Measurements from ENCODE around the gene TSHR. TPM values are rescaled to one million over a fixed set of nuclear protein-coding genes. Genes with fewer than 3 reads are reported as not detected.

Gene TSHR
- total RNA-seq, 4 donors from 2014 or later = 0.84 TPM; not detected in 3

GRCh38 chr14:81087230-81087629 lies 131.8 kb downstream of the TSHR start:
- H3K4me3 ChIP-seq = no peak overlapping the region
- DNase-seq (ENCODE audit: low spot score in 2 of 2) = no peak
- H3K27ac ChIP-seq = no peak overlapping the region
- WGBS, 2 donors = 45 to 46% methylated on average over 3 of the region's 3 CpGs
- no peaks in the 10 kb centered on the region for H3K27me3 ChIP-seq
- TF ChIP-seq EP300 (IDR thresholded peaks at IDR 0.05) (no peak), POLR2A (IDR thresholded peaks at IDR 0.05) (no peak)
- TF ChIP-seq, protein P1, sequence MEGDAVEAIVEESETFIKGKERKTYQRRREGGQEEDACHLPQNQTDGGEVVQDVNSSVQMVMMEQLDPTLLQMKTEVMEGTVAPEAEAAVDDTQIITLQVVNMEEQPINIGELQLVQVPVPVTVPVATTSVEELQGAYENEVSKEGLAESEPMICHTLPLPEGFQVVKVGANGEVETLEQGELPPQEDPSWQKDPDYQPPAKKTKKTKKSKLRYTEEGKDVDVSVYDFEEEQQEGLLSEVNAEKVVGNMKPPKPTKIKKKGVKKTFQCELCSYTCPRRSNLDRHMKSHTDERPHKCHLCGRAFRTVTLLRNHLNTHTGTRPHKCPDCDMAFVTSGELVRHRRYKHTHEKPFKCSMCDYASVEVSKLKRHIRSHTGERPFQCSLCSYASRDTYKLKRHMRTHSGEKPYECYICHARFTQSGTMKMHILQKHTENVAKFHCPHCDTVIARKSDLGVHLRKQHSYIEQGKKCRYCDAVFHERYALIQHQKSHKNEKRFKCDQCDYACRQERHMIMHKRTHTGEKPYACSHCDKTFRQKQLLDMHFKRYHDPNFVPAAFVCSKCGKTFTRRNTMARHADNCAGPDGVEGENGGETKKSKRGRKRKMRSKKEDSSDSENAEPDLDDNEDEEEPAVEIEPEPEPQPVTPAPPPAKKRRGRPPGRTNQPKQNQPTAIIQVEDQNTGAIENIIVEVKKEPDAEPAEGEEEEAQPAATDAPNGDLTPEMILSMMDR (IDR thresholded peaks at IDR 0.05) = no peak
- no peaks in the 10 kb centered on the region for H3K36me3 ChIP-seq
- no peaks in the 10 kb centered on the region for H3K4me1 ChIP-seq
- no peaks in the 10 kb centered on the region for H3K9me3 ChIP-seq

- H3K36me3 ChIP-seq = no peaks in the 10 kb centered on the region
- no peak overlapping the region for H3K4me3 ChIP-seq
- H3K9me3 ChIP-seq = no peaks in the 10 kb centered on the region
- no peak for DNase-seq (ENCODE audit: low spot score in 2 of 2)
- no peaks in the 10 kb centered on the region for H3K4me1 ChIP-seq
- H3K27ac ChIP-seq = no peak overlapping the region
- no peaks in the 10 kb centered on the region for H3K27me3 ChIP-seq
- no peak for TF ChIP-seq POLR2A (IDR thresholded peaks at IDR 0.05)
Observed at GRCh38 chr14:81091139-81091538, 135.7 kb downstream of the TSHR start.

- 49 to 50% methylated on average over 1 of the region's 1 CpG for WGBS, 2 donors
- H3K36me3 ChIP-seq = no peaks in the 10 kb centered on the region
- no peak overlapping the region for H3K27ac ChIP-seq
- TF ChIP-seq POLR2A (IDR thresholded peaks at IDR 0.05) (no peak), EP300 (IDR thresholded peaks at IDR 0.05) (no peak)
- TF ChIP-seq, protein P1 (IDR thresholded peaks at IDR 0.05) = no peak
- no peaks in the 10 kb centered on the region for H3K9me3 ChIP-seq
- no peaks in the 10 kb centered on the region for H3K27me3 ChIP-seq
- no peak for DNase-seq (ENCODE audit: low spot score in 2 of 2)
- H3K4me1 ChIP-seq = no peaks in the 10 kb centered on the region
- no peak overlapping the region for H3K4me3 ChIP-seq
Observed at GRCh38 chr14:81091660-81092059, 136.2 kb downstream of the TSHR start.

DNA sequence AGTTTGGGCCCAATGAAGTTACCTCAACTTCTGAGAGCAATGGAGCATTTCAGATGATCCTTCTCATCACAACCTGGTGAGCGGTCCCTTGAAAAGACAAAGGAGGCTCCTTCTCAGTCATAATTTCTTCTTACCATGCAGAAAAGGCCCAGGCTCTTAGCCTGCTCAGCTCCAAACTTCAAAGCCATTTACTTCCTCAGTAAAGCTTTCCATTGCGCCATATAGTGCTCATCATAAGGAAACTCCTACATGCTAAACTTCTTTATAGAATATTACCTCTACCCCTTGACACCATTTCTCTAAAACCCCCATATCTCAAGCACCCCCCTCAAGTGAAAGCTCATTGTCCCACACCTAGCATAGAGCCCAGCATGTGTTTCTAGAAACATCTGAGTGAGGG lies 138.2 kb downstream of the TSHR start:
- no peak overlapping the region for H3K4me3 ChIP-seq
- DNase-seq (ENCODE audit: low spot score in 2 of 2) = no peak
- no peaks in the 10 kb centered on the region for H3K9me3 ChIP-seq
- H3K27ac ChIP-seq = no peak overlapping the region
- no peaks in the 10 kb centered on the region for H3K36me3 ChIP-seq
- WGBS, 2 donors = 92 to 94% methylated on average over 2 of the region's 2 CpGs
- TF ChIP-seq EP300 (IDR thresholded peaks at IDR 0.05) (no peak), POLR2A (IDR thresholded peaks at IDR 0.05) (no peak)
- TF ChIP-seq, protein P1 (IDR thresholded peaks at IDR 0.05) = no peak
- no peaks in the 10 kb centered on the region for H3K4me1 ChIP-seq
- H3K27me3 ChIP-seq = no peaks in the 10 kb centered on the region

- DNase-seq (ENCODE audit: low spot score in 2 of 2) = no peak
- 88 to 96% methylated on average over 2 of the region's 2 CpGs for WGBS, 2 donors
- no peak overlapping the region for H3K27ac ChIP-seq
- no peaks in the 10 kb centered on the region for H3K9me3 ChIP-seq
- no peaks in the 10 kb centered on the region for H3K4me1 ChIP-seq
- TF ChIP-seq, protein P1 (IDR thresholded peaks at IDR 0.05) = no peak
- TF ChIP-seq EP300 (IDR thresholded peaks at IDR 0.05) = no peak
- TF ChIP-seq POLR2A (IDR thresholded peaks at IDR 0.05) = no peak
- no peak overlapping the region for H3K4me3 ChIP-seq
- no peaks in the 10 kb centered on the region for H3K27me3 ChIP-seq
- H3K36me3 ChIP-seq = no peaks in the 10 kb centered on the region
Observed at GRCh38 chr14:81095539-81095938, 140.1 kb downstream of the TSHR start.

DNA sequence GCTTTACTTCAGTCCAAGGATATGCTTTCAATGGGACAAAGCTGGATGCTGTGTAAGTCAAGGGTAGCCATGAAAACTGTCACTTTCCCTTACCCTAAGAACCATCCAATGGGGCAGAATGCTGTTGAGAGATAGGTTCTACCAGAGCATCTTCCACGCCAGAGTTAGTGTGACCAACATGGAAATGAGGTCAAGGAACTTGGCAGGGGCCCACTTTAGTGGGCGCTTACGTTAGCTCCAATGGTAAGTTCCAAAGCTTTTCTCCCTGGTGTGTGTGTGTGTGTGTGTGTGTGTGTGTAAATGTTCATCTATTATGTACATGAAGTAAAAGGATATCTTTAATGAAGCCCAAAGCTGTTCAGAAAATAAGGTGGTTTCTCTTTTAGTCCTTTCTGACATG lies 141.2 kb downstream of the TSHR start:
- no peaks in the 10 kb centered on the region for H3K27me3 ChIP-seq
- H3K4me3 ChIP-seq = no peak overlapping the region
- H3K4me1 ChIP-seq = no peaks in the 10 kb centered on the region
- 73 to 87% methylated on average over 3 of the region's 3 CpGs for WGBS, 2 donors
- no peak overlapping the region for H3K27ac ChIP-seq
- no peak for DNase-seq (ENCODE audit: low spot score in 2 of 2)
- no peaks in the 10 kb centered on the region for H3K36me3 ChIP-seq
- no peaks in the 10 kb centered on the region for H3K9me3 ChIP-seq
- TF ChIP-seq, protein P1 (IDR thresholded peaks at IDR 0.05) = no peak
- TF ChIP-seq POLR2A (IDR thresholded peaks at IDR 0.05) (no peak), EP300 (IDR thresholded peaks at IDR 0.05) (no peak)

Measured in tibial nerve (tissue), 4 donors.